HCT116 (cell line): Measurements from ENCODE around the gene QRICH2. TPM values are rescaled to one million over a fixed set of nuclear protein-coding genes. Genes with fewer than 3 reads are reported as not detected.

Experiments used
- ATAC-seq: fragments of 200-7000 bp; cut with Tn5 transposase; 2 replicates; pipeline ENCODE4 v1.9.1; 2020; ENCODE audit warnings: mild to moderate bottlenecking, moderate library complexity
- BruUV-seq: library from RNA; stranded (reverse); fragments of 400-500 nt; replicated peaks from 2 replicates; lab custom pipeline; 2021; lab: Mats Ljungman, UMichigan
- CTCF ChIA-PET: fragments of 300-600 bp; sonication (Branson Sonifier 250); formaldehyde crosslinking; loops from one replicate; lab custom pipeline; 2021; ENCODE audit warnings: antibody characterized with exemption; lab: Charles Lee
- POLR2A ChIA-PET: fragments of 300-600, 350-600 bp; sonication (Branson Sonifier 250); formaldehyde crosslinking; loops from one replicate; lab custom pipeline; 2021; ENCODE audit warnings: antibody characterized with exemption; lab: Charles Lee
- RAD21 ChIA-PET, 2 experiments: fragments of 300-600 bp; sonication (Branson Sonifier 250); formaldehyde crosslinking; loops; one replicate each; lab custom pipeline; 2023; ENCODE audit warnings: low total read pairs in 2 of 2; ENCODE audit not compliant: uncharacterized antibody in 2 of 2, unreplicated experiment in 2 of 2, low non-redundant PET in 1 of 2; lab: Charles Lee
- DNase-seq: peaks from one replicate; pipeline ENCODE4 v3.0.0-alpha.2; 2010; ENCODE audit warnings: low read depth, low spot score
- H2AFZ ChIP-seq: fragments of 200-600 bp; shearing (Covaris generic), sonication (generic); 2 replicates; pipeline ENCODE4 v1.6.1; 2017; ENCODE audit warnings: low read depth, mixed run types, mixed read lengths, antibody characterized with exemption, low read length; ENCODE audit not compliant: poor library complexity, severe bottlenecking
- H3K27ac ChIP-seq: 2 replicates; pipeline ENCODE4 v1.5.1; 2012; ENCODE audit warnings: low read depth, low read length
- H3K27me3 ChIP-seq: fragments of 200-600 bp; sonication (generic); 2 replicates; pipeline ENCODE4 v1.6.1; 2016; ENCODE audit warnings: mixed run types, low read length, mixed read lengths; ENCODE audit not compliant: insufficient read depth
- H3K36me3 ChIP-seq, 2 experiments: fragments of 200-500 bp in 1 of 2; fragments of 200-600 bp in 1 of 2; sonication (Bioruptor generic) in 1 of 2; sonication (generic) in 1 of 2; 2 replicates each; pipeline versions ENCODE4 v1.5.1 to v1.6.1; 2014 to 2016; ENCODE audit warnings: low read length in 2 of 2, inconsistent platforms in 1 of 2, mixed read lengths in 1 of 2, mixed run types in 1 of 2; ENCODE audit not compliant: insufficient read depth in 2 of 2, control insufficient read depth in 1 of 2
- H3K4me1 ChIP-seq, 2 experiments: fragments of 200-600 bp in 1 of 2; sonication (generic) in 1 of 2; 2 replicates each; pipeline versions ENCODE4 v1.5.1 to v1.6.1; 2012 to 2017; ENCODE audit warnings: low read length in 2 of 2, inconsistent platforms in 1 of 2, mild to moderate bottlenecking in 1 of 2, mixed read lengths in 1 of 2, mixed run types in 1 of 2, moderate library complexity in 1 of 2; ENCODE audit not compliant: insufficient read depth in 2 of 2, control insufficient read depth in 1 of 2
- H3K4me2 ChIP-seq: fragments of 200-600 bp; sonication (generic); 2 replicates; pipeline ENCODE4 v1.6.1; 2017; ENCODE audit warnings: mixed run types, low read length, mixed read lengths
- H3K4me3 ChIP-seq, 2 experiments: fragments of 200-600 bp in 1 of 2; sonication (generic) in 1 of 2; replicated peaks in 1 of 2; 2 replicates each; pipeline ENCODE4 v1.5.1; 2011 to 2016; ENCODE audit warnings: low read length in 2 of 2, control low read depth in 1 of 2, low read depth in 1 of 2, mild to moderate bottlenecking in 1 of 2, mixed read lengths in 1 of 2, mixed run types in 1 of 2
- H3K79me2 ChIP-seq: fragments of 200-600 bp; sonication (generic); 2 replicates; pipeline ENCODE4 v1.6.1; 2017; ENCODE audit warnings: mild to moderate bottlenecking, mixed run types, low read length, moderate library complexity, mixed read lengths; ENCODE audit not compliant: insufficient read depth
- H3K9ac ChIP-seq: fragments of 200-600 bp; sonication (generic); 2 replicates; pipeline ENCODE4 v1.6.1; 2016; ENCODE audit warnings: low read length, mixed read lengths
- H3K9me2 ChIP-seq: fragments of 200-600 bp; sonication (generic), shearing (Covaris generic); 2 replicates; pipeline ENCODE4 v1.6.1; 2017; ENCODE audit warnings: mixed run types, mild to moderate bottlenecking, moderate library complexity; ENCODE audit not compliant: insufficient read depth
- H3K9me3 ChIP-seq, 2 experiments: fragments of 200-500 bp in 1 of 2; fragments of 200-600 bp in 1 of 2; sonication (Bioruptor generic) in 1 of 2; sonication (generic) in 1 of 2; 2 replicates each; pipeline ENCODE4 v1.6.1; 2014 to 2017; ENCODE audit warnings: low read length in 2 of 2, mixed read lengths in 2 of 2, inconsistent platforms in 1 of 2, low read depth in 1 of 2, mild to moderate bottlenecking in 1 of 2, mixed run types in 1 of 2, moderate library complexity in 1 of 2; ENCODE audit not compliant: control insufficient read depth in 1 of 2, insufficient read depth in 1 of 2
- H4K20me1 ChIP-seq: fragments of 200-600 bp; sonication (generic), shearing (Covaris generic); 2 replicates; pipeline ENCODE4 v1.6.1; 2017; ENCODE audit warnings: mixed run types, mild to moderate bottlenecking, moderate library complexity; ENCODE audit not compliant: insufficient read depth
- ATF3 ChIP-seq: IDR thresholded peaks from 2 replicates; pipeline ENCODE4 v1.6.1; 2012
- CBX3 ChIP-seq: IDR thresholded peaks from 2 replicates; pipeline ENCODE4 v1.6.1; 2012; ENCODE audit warnings: low read depth
- CEBPB ChIP-seq: IDR thresholded peaks from 2 replicates; pipeline ENCODE4 v1.6.1; 2012; ENCODE audit warnings: low read depth
- CTCF ChIP-seq, 3 experiments: fragments of 200-600 bp in 1 of 3; sonication (generic) in 1 of 3; IDR thresholded peaks in 2 of 3; conservative IDR thresholded peaks in 1 of 3; 2 replicates each; pipeline ENCODE4 v1.5.1; 2012 to 2017; ENCODE audit warnings: low read depth in 2 of 3, low read length in 2 of 3, antibody characterized with exemption in 1 of 3, borderline replicate concordance in 1 of 3, control low read depth in 1 of 3, mild to moderate bottlenecking in 1 of 3, mixed read lengths in 1 of 3, mixed run types in 1 of 3, moderate library complexity in 1 of 3; ENCODE audit not compliant: insufficient read depth in 1 of 3
- EGR1 ChIP-seq: IDR thresholded peaks from 2 replicates; pipeline ENCODE4 v1.6.1; 2012; ENCODE audit warnings: low read depth
- ELF1 ChIP-seq: IDR thresholded peaks from 2 replicates; pipeline ENCODE4 v1.6.1; 2012; ENCODE audit warnings: low read depth, borderline replicate concordance
- EZH2phosphoT487 ChIP-seq: fragments of 200-600 bp; IDR thresholded peaks from 2 replicates; pipeline ENCODE4 v1.6.1; 2018; ENCODE audit warnings: antibody characterized with exemption, borderline replicate concordance
- JUND ChIP-seq: IDR thresholded peaks from 2 replicates; pipeline ENCODE4 v1.6.1; 2012
- MAX ChIP-seq: IDR thresholded peaks from 2 replicates; pipeline ENCODE4 v1.6.1; 2012
- POLR2A ChIP-seq: IDR thresholded peaks from 2 replicates; pipeline ENCODE4 v1.7.0; 2011; ENCODE audit warnings: borderline replicate concordance; ENCODE audit not compliant: insufficient read depth, insufficient read length; ENCODE audit errors: extremely low read depth
- POLR2AphosphoS5 ChIP-seq: IDR thresholded peaks from 2 replicates; pipeline ENCODE4 v1.6.1; 2011; ENCODE audit warnings: mild to moderate bottlenecking, low read depth, low read length, moderate library complexity
- RAD21 ChIP-seq: IDR thresholded peaks from 2 replicates; pipeline ENCODE4 v1.6.1; 2012; ENCODE audit warnings: low read depth, mild to moderate bottlenecking
- REST ChIP-seq: IDR thresholded peaks from 2 replicates; pipeline ENCODE4 v1.6.1; 2012; ENCODE audit warnings: low read depth
- SIN3A ChIP-seq: IDR thresholded peaks from 2 replicates; pipeline ENCODE4 v1.6.1; 2012; ENCODE audit warnings: low read depth
- SP1 ChIP-seq: IDR thresholded peaks from 2 replicates; pipeline ENCODE4 v1.6.1; 2012; ENCODE audit warnings: low read depth
- YY1 ChIP-seq: IDR thresholded peaks from 2 replicates; pipeline ENCODE4 v1.6.1; 2011; ENCODE audit warnings: low read length, low read depth, moderate library complexity, mild to moderate bottlenecking; ENCODE audit not compliant: insufficient replicate concordance; ENCODE audit errors: extremely low read depth
- ZBTB33 ChIP-seq: IDR thresholded peaks from 2 replicates; pipeline ENCODE4 v1.6.1; 2011; ENCODE audit warnings: mild to moderate bottlenecking, low read length, moderate library complexity; ENCODE audit not compliant: insufficient replicate concordance; ENCODE audit errors: extremely low read depth
- ZFX ChIP-seq: fragments of 450-650 bp; IDR thresholded peaks from 2 replicates; pipeline ENCODE4 v1.6.1; 2017
- ZNF274 ChIP-seq: fragments of 200-500 bp; sonication (Bioruptor generic); IDR thresholded peaks from 2 replicates; pipeline ENCODE4 v1.6.1; 2014; ENCODE audit warnings: mild to moderate bottlenecking, low read depth, low read length, inconsistent platforms
- intact Hi-C: fragments of 100-400 bp; cut with micrococcal nuclease; formaldehyde crosslinking; loops from 2 replicates; pipeline ENCODE4 v1.10.0; 2022
- total RNA-seq: library from RNA; stranded (reverse); gene quantifications from one replicate; pipeline ENCODE4 v1.2.1, GENCODE V29; 2021; ENCODE audit not compliant: unreplicated experiment

The QRICH2 gene
- total RNA-seq, 1 experiment from 2014 or later, result 4.9 TPM

GRCh38 chr17:76312735-76313134 lies 4.7 kb upstream of the QRICH2 start:
- BruUV-seq, result no TSS peak
- H3K36me3 ChIP-seq, result peaks cover 13 to 23% of the 10 kb centered on the region in 2 experiments; a peak in 3 of 4 replicates

More at GRCh38 chr17:76312735-76313134, 4.7 kb upstream of the QRICH2 start:
- no peaks in the 10 kb centered on the region for H3K9me3 ChIP-seq
- no peaks in the 10 kb centered on the region for H3K79me2 ChIP-seq
- no peaks in the 10 kb centered on the region for H3K27me3 ChIP-seq
- TF ChIP-seq JUND (no peak), CTCF (IDR thresholded peaks at IDR 0.05 in 2 of 3, conservative IDR thresholded peaks at IDR 0.05 in 1 of 3; ENCODE audit: borderline replicate concordance in 1 of 3, insufficient read depth in 1 of 3, low read depth in 2 of 3, low read length in 2 of 3) (no peak), ELF1 (no peak), RAD21 (no peak), POLR2A (no peak), YY1 (no peak), MAX (no peak), POLR2AphosphoS5 (no peak), CBX3 (no peak), EZH2phosphoT487 (no peak), ZNF274 (no peak), REST (no peak), SP1 (no peak), SIN3A (no peak), ZFX (no peak), CEBPB (no peak), ATF3 (no peak), EGR1 (no peak), ZBTB33 (no peak)
- H3K4me2 ChIP-seq, result no peak overlapping the region
- no peaks in the 10 kb centered on the region for H3K9me2 ChIP-seq
- H3K4me1 ChIP-seq, result no peaks in the 10 kb centered on the region
- RAD21 ChIA-PET, result no interaction called here
- intact Hi-C loops, result no loop called here
- H4K20me1 ChIP-seq, result no peaks in the 10 kb centered on the region
- no peak overlapping the region for H3K27ac ChIP-seq
- no peak overlapping the region for H2AFZ ChIP-seq
- no peak overlapping the region for H3K9ac ChIP-seq
- DNase-seq, result no peak
- ATAC-seq, result no peak
- CTCF ChIA-PET, result interaction anchor here (1.0 kb wide), 1 partner anchor 9 kb away, joined by 3 read pairs; no protein-coding TSS in a partner anchor
- POLR2A ChIA-PET, result no interaction called here
- no peak overlapping the region for H3K4me3 ChIP-seq
